Suprapubic skin (tissue), 4 donors: ENCODE data around the gene APEH. TPM values are rescaled to one million over a fixed set of nuclear protein-coding genes. Genes with fewer than 3 reads are reported as not detected.

ENCODE experiments used
- DNase-seq, 2 donors: peaks; one replicate each; pipeline ENCODE4 v3.0.0-alpha.2; 2019; ENCODE audit warnings: low spot score in 2 of 2
- H3K27ac ChIP-seq: fragments of 200-600 bp; sonication (generic); one replicate; pipeline ENCODE4 v1.5.1; 2019
- H3K27me3 ChIP-seq: fragments of 200-600 bp; sonication (generic); one replicate; pipeline ENCODE4 v1.5.1; 2019
- H3K36me3 ChIP-seq: fragments of 200-600 bp; sonication (generic); one replicate; pipeline ENCODE4 v1.5.1; 2019
- H3K4me1 ChIP-seq: fragments of 200-600 bp; sonication (generic); one replicate; pipeline ENCODE4 v1.5.1; 2019
- H3K4me3 ChIP-seq: fragments of 200-600 bp; sonication (generic); one replicate; pipeline ENCODE4 v1.5.1; 2019; ENCODE audit warnings: mild to moderate bottlenecking
- H3K9me3 ChIP-seq: fragments of 200-600 bp; sonication (generic); one replicate; pipeline ENCODE4 v1.5.1; 2019
- EP300 ChIP-seq: sonication (generic); formaldehyde crosslinking; IDR thresholded peaks from one replicate; pipeline ENCODE4 v1.6.1; 2017; ENCODE audit warnings: antibody characterized with exemption
- POLR2A ChIP-seq, 2 donors: fragments of 450-650 bp; IDR thresholded peaks; one replicate each; pipeline ENCODE4 v1.6.1; 2017; ENCODE audit warnings: antibody characterized with exemption in 2 of 2, mild to moderate bottlenecking in 2 of 2, moderate library complexity in 2 of 2
- POLR2AphosphoS5 ChIP-seq, 3 donors: sonication (generic); formaldehyde crosslinking; IDR thresholded peaks; one replicate each; pipeline ENCODE4 v1.6.1; 2017; ENCODE audit warnings: antibody characterized with exemption in 3 of 3
- WGBS: methylation state at CpG from one replicate; pipeline ENCODE4 v1.1.5; 2018; 5-methylcytosine and 5-hydroxymethylcytosine counted together
- total RNA-seq, 4 donors: library from RNA; depleted of rRNA; stranded (reverse); fragments of >200 nt; gene quantifications; one replicate each; pipeline ENCODE4 v1.1.0, GENCODE V29; 2016
- TF ChIP-seq, protein P1 (sequence below), 2 donors: fragments of 200-600 bp in 1 of 2; fragments of 450-650 bp in 1 of 2; sonication (generic) in 1 of 2; IDR thresholded peaks; one replicate each; pipeline ENCODE4 v1.5.1; 2016 to 2019; ENCODE audit warnings: antibody characterized with exemption in 2 of 2, mild to moderate bottlenecking in 1 of 2, moderate library complexity in 1 of 2

APEH gene
- total RNA-seq, 4 donors from 2014 or later = 81.8 to 103 (median 91.2) TPM

DNA sequence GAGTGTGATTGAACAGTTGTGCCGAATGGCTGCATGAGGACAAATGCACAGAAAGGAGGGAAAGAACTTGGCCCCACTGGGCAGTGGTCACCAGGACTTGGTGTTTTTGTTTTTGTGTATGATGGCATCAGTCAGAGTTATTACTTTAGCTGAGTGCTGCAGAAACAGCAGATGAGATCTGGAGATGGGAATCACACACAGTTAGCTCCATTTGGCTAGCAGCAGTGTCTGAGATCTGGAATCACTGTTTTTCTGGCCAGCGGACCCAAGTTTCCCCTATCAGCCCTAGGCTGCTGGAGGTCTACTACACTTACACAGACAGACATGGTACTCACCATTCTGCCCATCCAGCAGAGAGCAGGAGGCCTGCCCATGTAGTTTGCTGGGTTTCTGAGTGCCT lies 45.9 kb upstream of the APEH start:
- Histone ChIP-seq H3K9me3 (no peaks in the 10 kb centered on the region), H3K27ac (no peak overlapping the region), H3K4me1 (no peaks in the 10 kb centered on the region), H3K27me3 (no peaks in the 10 kb centered on the region), H3K4me3 (no peak overlapping the region), H3K36me3 (no peaks in the 10 kb centered on the region)
- DNase-seq = no peak
- no peak for TF ChIP-seq POLR2AphosphoS5 (IDR thresholded peaks at IDR 0.05)
- TF ChIP-seq, protein P1, sequence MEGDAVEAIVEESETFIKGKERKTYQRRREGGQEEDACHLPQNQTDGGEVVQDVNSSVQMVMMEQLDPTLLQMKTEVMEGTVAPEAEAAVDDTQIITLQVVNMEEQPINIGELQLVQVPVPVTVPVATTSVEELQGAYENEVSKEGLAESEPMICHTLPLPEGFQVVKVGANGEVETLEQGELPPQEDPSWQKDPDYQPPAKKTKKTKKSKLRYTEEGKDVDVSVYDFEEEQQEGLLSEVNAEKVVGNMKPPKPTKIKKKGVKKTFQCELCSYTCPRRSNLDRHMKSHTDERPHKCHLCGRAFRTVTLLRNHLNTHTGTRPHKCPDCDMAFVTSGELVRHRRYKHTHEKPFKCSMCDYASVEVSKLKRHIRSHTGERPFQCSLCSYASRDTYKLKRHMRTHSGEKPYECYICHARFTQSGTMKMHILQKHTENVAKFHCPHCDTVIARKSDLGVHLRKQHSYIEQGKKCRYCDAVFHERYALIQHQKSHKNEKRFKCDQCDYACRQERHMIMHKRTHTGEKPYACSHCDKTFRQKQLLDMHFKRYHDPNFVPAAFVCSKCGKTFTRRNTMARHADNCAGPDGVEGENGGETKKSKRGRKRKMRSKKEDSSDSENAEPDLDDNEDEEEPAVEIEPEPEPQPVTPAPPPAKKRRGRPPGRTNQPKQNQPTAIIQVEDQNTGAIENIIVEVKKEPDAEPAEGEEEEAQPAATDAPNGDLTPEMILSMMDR (IDR thresholded peaks at IDR 0.05) = no peak
- TF ChIP-seq EP300 = no peak
- TF ChIP-seq POLR2A (IDR thresholded peaks at IDR 0.05) = no peak
- WGBS = 97% methylated on average over 2 of the region's 2 CpGs

DNA sequence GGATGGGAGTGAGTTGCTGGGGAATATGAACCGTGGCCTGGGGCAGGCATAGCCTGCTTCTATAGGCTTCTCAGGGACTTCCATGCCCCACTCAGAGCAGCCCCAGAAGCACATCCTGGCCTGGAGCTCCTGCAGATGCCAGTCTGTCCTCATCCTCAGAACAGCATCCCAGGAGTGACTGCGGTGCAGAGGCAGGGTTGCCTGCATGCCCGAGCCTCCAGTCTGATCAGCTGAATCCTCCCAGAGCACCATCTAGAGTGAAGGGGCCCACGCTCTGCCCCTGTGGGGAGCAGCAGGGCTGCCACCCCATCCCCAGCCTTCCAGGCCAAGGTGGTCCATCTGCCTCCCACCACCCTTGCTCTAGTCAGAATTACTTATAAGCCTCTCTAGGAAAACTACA lies 44.7 kb upstream of the APEH start:
- Histone ChIP-seq H3K27me3 (no peaks in the 10 kb centered on the region), H3K27ac (no peak overlapping the region), H3K4me3 (no peak overlapping the region), H3K4me1 (no peaks in the 10 kb centered on the region), H3K36me3 (no peaks in the 10 kb centered on the region), H3K9me3 (no peaks in the 10 kb centered on the region)
- DNase-seq = no peak
- WGBS = 83% methylated on average over 2 of the region's 4 CpGs
- TF ChIP-seq POLR2AphosphoS5 (IDR thresholded peaks at IDR 0.05) (no peak), EP300 (no peak), POLR2A (IDR thresholded peaks at IDR 0.05) (no peak)
- TF ChIP-seq, protein P1 (IDR thresholded peaks at IDR 0.05) = no peak

DNA sequence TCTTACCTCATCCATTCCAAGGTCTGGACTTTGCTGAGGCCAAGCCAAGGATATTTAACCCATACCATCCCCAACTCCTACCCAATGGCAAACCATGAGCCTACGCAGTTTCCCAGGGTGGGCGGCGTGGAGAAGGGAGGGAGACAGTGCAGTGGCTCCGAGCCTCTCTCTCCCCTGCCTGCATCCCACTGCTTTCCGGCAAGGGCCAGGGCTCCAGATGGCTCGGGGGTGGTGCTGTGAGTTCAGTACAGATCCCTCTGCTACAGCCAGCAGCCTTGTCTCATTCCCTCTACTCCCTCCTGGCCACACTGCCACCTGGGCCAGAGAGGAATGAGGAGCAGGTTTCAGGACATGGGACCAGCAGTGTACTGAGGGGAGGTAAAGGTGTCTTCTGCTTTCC lies 44.3 kb upstream of the APEH start:
- Histone ChIP-seq H3K4me3 (no peak overlapping the region), H3K36me3 (no peaks in the 10 kb centered on the region), H3K4me1 (no peaks in the 10 kb centered on the region), H3K9me3 (no peaks in the 10 kb centered on the region), H3K27me3 (no peaks in the 10 kb centered on the region), H3K27ac (no peak overlapping the region)
- DNase-seq = no peak
- TF ChIP-seq, protein P1 (IDR thresholded peaks at IDR 0.05) = no peak
- TF ChIP-seq POLR2A (IDR thresholded peaks at IDR 0.05) (no peak), POLR2AphosphoS5 (IDR thresholded peaks at IDR 0.05) (no peak), EP300 (no peak)
- WGBS = 90% methylated on average over 5 of the region's 6 CpGs

DNA sequence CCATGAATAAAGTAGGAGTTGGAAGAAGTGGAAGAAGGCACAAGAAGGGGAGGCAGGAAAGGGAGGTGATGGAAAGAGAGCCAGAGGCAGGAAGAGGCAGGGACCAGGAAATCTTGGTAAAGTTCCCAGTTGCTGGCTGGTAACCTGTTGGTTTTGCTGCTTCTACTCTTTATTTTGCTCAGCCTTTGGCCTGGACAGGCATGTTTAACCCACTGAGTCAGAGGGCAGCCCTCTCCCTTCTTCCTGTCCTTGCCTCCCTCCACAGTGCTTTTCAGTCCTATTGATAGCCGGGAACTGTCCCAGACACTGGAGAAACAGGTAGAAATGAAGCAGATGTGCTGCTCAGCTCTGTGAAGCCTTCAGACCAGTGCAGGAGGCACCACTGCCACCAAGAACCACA lies 43.4 kb upstream of the APEH start:
- TF ChIP-seq POLR2A (IDR thresholded peaks at IDR 0.05) (no peak), POLR2AphosphoS5 (IDR thresholded peaks at IDR 0.05) (no peak), EP300 (no peak)
- TF ChIP-seq, protein P1 (IDR thresholded peaks at IDR 0.05) = no peak
- Histone ChIP-seq H3K4me1 (no peaks in the 10 kb centered on the region), H3K27me3 (no peaks in the 10 kb centered on the region), H3K9me3 (no peaks in the 10 kb centered on the region), H3K36me3 (no peaks in the 10 kb centered on the region), H3K4me3 (no peak overlapping the region), H3K27ac (no peak overlapping the region)
- WGBS = 100% methylated on average over 1 of the region's 1 CpG
- no peak for DNase-seq

DNA sequence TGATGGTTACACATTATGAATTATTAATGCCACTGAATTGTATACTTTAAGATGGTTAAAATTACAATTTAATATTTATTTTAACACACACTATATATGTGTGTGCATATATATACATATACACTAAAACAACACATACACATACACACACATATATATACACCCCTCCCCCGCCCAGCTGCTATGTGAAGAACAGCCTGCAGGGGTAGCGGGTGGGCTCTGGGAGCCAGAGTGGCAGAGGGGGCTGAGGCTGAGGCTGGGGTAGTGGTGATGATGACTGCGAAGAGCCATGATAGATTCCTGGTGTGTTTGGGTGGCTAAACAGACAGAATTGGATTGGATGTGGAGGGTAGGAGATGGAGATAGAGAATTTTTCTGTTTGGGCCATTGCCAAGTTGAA lies 39.4 kb upstream of the APEH start:
- WGBS = 82% methylated on average over 3 of the region's 3 CpGs
- Histone ChIP-seq H3K4me3 (no peak overlapping the region), H3K4me1 (peaks cover 6% of the 10 kb centered on the region), H3K9me3 (no peaks in the 10 kb centered on the region), H3K27me3 (no peaks in the 10 kb centered on the region), H3K36me3 (no peaks in the 10 kb centered on the region), H3K27ac (no peak overlapping the region)
- no peak for DNase-seq
- no peak for TF ChIP-seq EP300
- no peak for TF ChIP-seq POLR2A (IDR thresholded peaks at IDR 0.05)
- no peak for TF ChIP-seq POLR2AphosphoS5 (IDR thresholded peaks at IDR 0.05)
- TF ChIP-seq, protein P1 (IDR thresholded peaks at IDR 0.05) = no peak
